ENCODE data around the gene RNF167.

The RNF167 gene

GRCh38 chr17:4968486-4969046 is 28.5 kb downstream of the RNF167 start:
- no peak for TF ChIP-seq CTCF (IDR thresholded peaks at IDR 0.05)

DNA sequence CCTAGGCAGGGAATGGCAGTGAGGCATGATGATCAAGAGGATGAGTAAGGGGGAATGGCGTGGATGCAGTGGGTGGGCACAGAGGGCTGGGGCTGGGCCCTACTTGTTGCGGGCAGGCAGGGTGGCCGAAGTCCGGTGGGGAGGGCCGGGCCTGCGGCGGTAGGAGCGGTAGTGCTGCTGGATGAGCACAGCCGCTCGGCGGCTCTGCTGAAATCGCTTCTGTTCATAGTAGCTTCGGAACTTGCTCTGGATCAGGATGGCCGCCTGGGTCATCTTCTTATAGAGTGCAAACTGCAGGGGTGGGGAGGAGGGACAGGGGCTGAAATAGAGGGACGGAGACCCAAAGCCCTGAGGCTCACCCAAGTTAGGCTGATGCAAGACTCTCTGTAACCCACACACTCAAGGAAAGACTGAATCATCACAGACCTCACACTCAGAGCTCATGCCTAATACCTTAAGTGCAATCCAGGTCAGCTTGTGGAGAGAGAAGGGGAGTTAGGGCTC is 29.0 kb downstream of the RNF167 start:
- no peak for TF ChIP-seq CTCF (IDR thresholded peaks at IDR 0.05)

DNA sequence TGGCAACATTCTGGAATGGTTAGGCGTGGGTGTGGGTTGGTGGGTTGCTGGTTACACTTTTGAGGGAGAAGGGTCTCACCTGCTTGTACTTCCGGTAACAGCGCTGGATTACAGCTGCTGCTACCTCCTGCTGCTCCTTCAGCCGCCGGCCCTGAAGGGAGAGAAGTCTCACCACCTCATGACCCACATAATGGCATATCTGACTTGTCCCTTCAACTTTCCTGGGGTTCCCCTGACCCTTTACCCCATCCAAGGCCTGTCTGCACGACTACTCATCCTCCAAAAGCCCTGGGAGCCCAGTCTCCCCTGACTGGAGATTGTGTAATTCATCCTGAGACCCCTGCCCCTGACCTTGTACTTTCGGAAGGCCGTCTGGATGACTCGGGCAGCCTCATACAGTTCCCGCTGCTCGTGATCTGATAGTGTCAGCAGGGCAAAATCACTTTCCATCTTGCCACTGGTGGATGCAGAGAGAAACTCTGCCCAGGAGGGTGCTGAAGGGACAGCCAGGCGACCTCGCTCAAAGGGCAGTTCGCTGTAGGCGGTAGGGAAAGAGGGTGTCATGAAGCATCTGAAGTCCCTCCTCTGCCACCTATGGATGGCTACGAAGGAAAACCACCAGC is 29.6 kb downstream of the RNF167 start:
- TF ChIP-seq CTCF (IDR thresholded peaks at IDR 0.05): no peak

DNA sequence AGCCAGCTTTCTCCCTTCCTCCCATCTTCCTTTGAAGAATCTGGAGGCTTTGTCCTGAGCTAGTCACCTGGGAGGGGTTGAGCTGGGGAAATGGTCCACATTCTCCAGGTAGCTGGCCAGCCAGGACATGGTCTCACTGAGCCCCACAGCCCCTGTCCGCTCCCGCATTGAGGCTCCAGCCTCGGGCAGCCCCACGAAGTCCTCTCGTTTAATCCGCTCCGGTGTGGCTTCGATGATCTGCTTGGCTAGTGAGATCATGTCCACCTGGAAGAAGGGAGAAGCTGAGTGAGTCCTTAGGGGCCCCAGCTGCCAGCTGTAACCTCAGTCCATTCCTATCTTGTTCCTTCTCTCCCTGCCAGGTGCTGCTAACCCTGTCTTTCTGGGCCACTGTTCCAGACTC is 30.2 kb downstream of the RNF167 start:
- no peak for TF ChIP-seq CTCF (IDR thresholded peaks at IDR 0.05)

GRCh38 chr17:4971826-4972225 is 31.8 kb downstream of the RNF167 start:
- TF ChIP-seq CTCF (IDR thresholded peaks at IDR 0.05): no peak

DNA sequence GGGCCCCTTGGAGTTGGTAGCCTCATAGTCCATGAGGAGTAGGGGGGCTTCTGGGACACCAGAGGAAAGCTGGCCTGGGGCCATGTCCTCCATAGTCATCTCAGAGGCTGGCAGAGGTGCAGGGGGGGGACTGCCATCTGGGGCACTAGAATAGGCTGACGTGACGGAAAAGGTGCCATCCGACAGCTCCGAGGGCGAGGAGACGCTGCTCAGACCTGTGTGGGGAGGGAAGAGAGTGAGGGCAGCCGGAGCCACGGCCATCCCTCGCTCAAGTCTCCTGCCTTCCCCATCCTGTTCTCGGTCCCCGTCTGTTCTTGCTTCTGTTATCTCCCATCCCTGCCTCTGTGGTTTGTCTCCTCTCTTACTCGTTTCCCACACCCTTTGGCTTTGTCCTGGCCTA is 32.3 kb downstream of the RNF167 start:
- no peak for TF ChIP-seq CTCF (IDR thresholded peaks at IDR 0.05)

DNA sequence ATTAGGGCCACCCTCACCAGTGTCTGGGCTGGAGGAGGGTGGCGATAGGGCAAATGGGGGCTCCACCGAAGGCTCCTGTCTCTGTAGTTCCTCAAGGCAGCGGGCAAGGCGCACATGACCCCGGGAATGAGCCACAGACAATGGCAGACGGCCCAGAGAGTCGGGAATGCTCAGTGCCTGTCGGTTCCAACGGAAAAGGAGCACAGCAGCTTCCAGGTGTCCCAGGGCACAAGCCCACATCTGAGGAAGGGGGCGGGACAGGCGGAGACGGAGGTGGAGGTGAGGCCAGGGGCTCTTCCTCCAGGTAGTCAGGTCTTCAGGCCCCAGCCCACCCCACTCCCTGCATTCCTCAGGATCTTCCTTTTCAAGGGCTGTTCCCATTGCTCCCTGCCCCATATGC is 32.7 kb downstream of the RNF167 start:
- TF ChIP-seq CTCF (IDR thresholded peaks at IDR 0.05): no peak

Data from LNCAP (cell line).